ENCODE results near the gene NDOR1.
A peak's percentile ranks its signal among the peaks of the same experiment; 100 is the strongest.

Gene NDOR1

GRCh38 chr9:137205126-137206069 is at the start of gene NDOR1, which contains the start of gene TMEM203:
TSS of gene NDOR1 (plus strand) at chr9:137205700. CDS start at chr9:137205778, 78 bp downstream.
TSS of gene TMEM203 (minus strand) at chr9:137205648. CDS start at chr9:137205414, 234 bp downstream.
- DNase-seq, result peak; percentile 95

- DNase-seq, result peak; percentile 69
These were observed 48.7 kb upstream of the NDOR1 start for GRCh38 chr9:137156567-137157375.

GRCh38 chr9:137157618-137158415 is 47.7 kb upstream of the NDOR1 start:
- DNase-seq, result no peak

GRCh38 chr9:137158625-137159024 is 46.9 kb upstream of the NDOR1 start:
- DNase-seq, result no peak

- DNase-seq, result no peak
These were observed 46.1 kb upstream of the NDOR1 start for GRCh38 chr9:137159105-137160053.

GRCh38 chr9:137160054-137160425 is 45.5 kb upstream of the NDOR1 start:
- no peak for DNase-seq

- no peak for DNase-seq
These were observed 44.6 kb upstream of the NDOR1 start for GRCh38 chr9:137160716-137161557.

GRCh38 chr9:137161558-137162486 is 43.7 kb upstream of the NDOR1 start:
- no peak for DNase-seq

GRCh38 chr9:137162505-137163364 is 42.8 kb upstream of the NDOR1 start:
- no peak for DNase-seq

GRCh38 chr9:137163365-137163715 is 42.2 kb upstream of the NDOR1 start:
- DNase-seq, result no peak

GRCh38 chr9:137163805-137164204 is 41.7 kb upstream of the NDOR1 start:
- DNase-seq, result no peak

GRCh38 chr9:137164370-137165249 is 40.9 kb upstream of the NDOR1 start:
- no peak for DNase-seq

GRCh38 chr9:137165250-137165836 is 40.2 kb upstream of the NDOR1 start:
- DNase-seq, result no peak

GRCh38 chr9:137166380-137167229 is 38.9 kb upstream of the NDOR1 start:
- no peak for DNase-seq

GRCh38 chr9:137167277-137167746 is 38.2 kb upstream of the NDOR1 start:
- no peak for DNase-seq

Measured in stimulated activated CD4-positive, alpha-beta T cell treated with anti-CD3 and anti-CD28 coated beads, Interleukin-4, amount 100 ng/mL, for 1 hour (primary cell).